Measurements from ENCODE around the gene C1orf210.

GRCh38 chr1:43269627-43270375 lies 15.6 kb downstream of the C1orf210 start, which contains the start of gene TMEM125:
- TF ChIP-seq, protein P1, sequence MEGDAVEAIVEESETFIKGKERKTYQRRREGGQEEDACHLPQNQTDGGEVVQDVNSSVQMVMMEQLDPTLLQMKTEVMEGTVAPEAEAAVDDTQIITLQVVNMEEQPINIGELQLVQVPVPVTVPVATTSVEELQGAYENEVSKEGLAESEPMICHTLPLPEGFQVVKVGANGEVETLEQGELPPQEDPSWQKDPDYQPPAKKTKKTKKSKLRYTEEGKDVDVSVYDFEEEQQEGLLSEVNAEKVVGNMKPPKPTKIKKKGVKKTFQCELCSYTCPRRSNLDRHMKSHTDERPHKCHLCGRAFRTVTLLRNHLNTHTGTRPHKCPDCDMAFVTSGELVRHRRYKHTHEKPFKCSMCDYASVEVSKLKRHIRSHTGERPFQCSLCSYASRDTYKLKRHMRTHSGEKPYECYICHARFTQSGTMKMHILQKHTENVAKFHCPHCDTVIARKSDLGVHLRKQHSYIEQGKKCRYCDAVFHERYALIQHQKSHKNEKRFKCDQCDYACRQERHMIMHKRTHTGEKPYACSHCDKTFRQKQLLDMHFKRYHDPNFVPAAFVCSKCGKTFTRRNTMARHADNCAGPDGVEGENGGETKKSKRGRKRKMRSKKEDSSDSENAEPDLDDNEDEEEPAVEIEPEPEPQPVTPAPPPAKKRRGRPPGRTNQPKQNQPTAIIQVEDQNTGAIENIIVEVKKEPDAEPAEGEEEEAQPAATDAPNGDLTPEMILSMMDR (IDR thresholded peaks at IDR 0.05) = no peak
- TF ChIP-seq POLR2A (IDR thresholded peaks at IDR 0.05) = no peak
- TF ChIP-seq POLR2AphosphoS5 (IDR thresholded peaks at IDR 0.05) = no peak
- no peak for TF ChIP-seq EP300 (IDR thresholded peaks at IDR 0.05)

All from suprapubic skin (tissue), 4 donors.